Suprapubic skin (tissue), 4 donors: ENCODE measurements around the gene OR11A1.

Source experiments
- EP300 ChIP-seq: sonication (generic); formaldehyde crosslinking; IDR thresholded peaks from one replicate; pipeline ENCODE4 v1.6.1; 2017; ENCODE audit warnings: antibody characterized with exemption
- POLR2A ChIP-seq, 2 donors: fragments of 450-650 bp; IDR thresholded peaks; one replicate each; pipeline ENCODE4 v1.6.1; 2017; ENCODE audit warnings: antibody characterized with exemption in 2 of 2, mild to moderate bottlenecking in 2 of 2, moderate library complexity in 2 of 2
- POLR2AphosphoS5 ChIP-seq, 3 donors: sonication (generic); formaldehyde crosslinking; IDR thresholded peaks; one replicate each; pipeline ENCODE4 v1.6.1; 2017; ENCODE audit warnings: antibody characterized with exemption in 3 of 3
- TF ChIP-seq, protein P1 (sequence below), 2 donors: fragments of 200-600 bp in 1 of 2; fragments of 450-650 bp in 1 of 2; sonication (generic) in 1 of 2; IDR thresholded peaks; one replicate each; pipeline ENCODE4 v1.5.1; 2016 to 2019; ENCODE audit warnings: antibody characterized with exemption in 2 of 2, mild to moderate bottlenecking in 1 of 2, moderate library complexity in 1 of 2

DNA sequence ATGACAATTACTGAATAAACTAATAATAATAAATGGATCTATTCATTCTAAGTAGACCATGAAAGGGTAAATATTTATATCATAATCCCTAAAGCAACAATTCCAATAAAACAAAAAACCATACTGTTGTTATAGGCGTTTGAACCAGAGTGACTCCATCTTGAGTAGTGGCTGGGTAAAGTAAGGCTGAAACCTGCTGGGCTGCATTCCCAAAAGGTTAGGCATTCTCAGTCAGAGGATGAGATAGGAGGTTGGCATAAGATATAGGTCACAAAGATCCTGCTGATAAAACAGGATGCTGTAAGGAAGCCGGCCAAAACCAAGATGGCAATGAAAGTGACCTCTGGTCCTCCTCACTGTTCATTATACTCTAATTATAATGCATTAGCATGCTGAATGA is 8.4 kb upstream of the OR11A1 start:
- TF ChIP-seq, protein P1, sequence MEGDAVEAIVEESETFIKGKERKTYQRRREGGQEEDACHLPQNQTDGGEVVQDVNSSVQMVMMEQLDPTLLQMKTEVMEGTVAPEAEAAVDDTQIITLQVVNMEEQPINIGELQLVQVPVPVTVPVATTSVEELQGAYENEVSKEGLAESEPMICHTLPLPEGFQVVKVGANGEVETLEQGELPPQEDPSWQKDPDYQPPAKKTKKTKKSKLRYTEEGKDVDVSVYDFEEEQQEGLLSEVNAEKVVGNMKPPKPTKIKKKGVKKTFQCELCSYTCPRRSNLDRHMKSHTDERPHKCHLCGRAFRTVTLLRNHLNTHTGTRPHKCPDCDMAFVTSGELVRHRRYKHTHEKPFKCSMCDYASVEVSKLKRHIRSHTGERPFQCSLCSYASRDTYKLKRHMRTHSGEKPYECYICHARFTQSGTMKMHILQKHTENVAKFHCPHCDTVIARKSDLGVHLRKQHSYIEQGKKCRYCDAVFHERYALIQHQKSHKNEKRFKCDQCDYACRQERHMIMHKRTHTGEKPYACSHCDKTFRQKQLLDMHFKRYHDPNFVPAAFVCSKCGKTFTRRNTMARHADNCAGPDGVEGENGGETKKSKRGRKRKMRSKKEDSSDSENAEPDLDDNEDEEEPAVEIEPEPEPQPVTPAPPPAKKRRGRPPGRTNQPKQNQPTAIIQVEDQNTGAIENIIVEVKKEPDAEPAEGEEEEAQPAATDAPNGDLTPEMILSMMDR (IDR thresholded peaks at IDR 0.05): no peak
- TF ChIP-seq POLR2A (IDR thresholded peaks at IDR 0.05) (no peak), EP300 (no peak), POLR2AphosphoS5 (IDR thresholded peaks at IDR 0.05) (no peak)
